SK-N-SH (cell line): ENCODE results near the gene SYT1.

Experiments used
- CTCF ChIP-seq: fragments of 200-600 bp; sonication (generic); IDR thresholded peaks from 2 replicates; pipeline ENCODE4 v1.6.1; 2017; ENCODE audit warnings: antibody characterized with exemption, mild to moderate bottlenecking, moderate library complexity
- POLR2AphosphoS5 ChIP-seq: IDR thresholded peaks from 2 replicates; pipeline ENCODE4 v1.6.1; 2012; ENCODE audit warnings: low read depth, low read length
- RAD21 ChIP-seq: IDR thresholded peaks from 2 replicates; pipeline ENCODE4 v1.6.1; 2012; ENCODE audit warnings: mild to moderate bottlenecking, low read length
- RFX5 ChIP-seq: IDR thresholded peaks from 2 replicates; pipeline ENCODE4 v1.6.1; 2012; ENCODE audit warnings: mild to moderate bottlenecking, improper control_type of control experiment, low read length
- SIN3A ChIP-seq: IDR thresholded peaks from 2 replicates; pipeline ENCODE4 v1.6.1; 2012; ENCODE audit warnings: low read depth, mild to moderate bottlenecking, low read length, moderate library complexity, borderline replicate concordance
- SMC3 ChIP-seq: IDR thresholded peaks from 2 replicates; pipeline ENCODE4 v1.6.1; 2012; ENCODE audit warnings: low read depth, low read length, improper control_type of control experiment
- TF ChIP-seq, protein P1 (sequence below): IDR thresholded peaks from 2 replicates; pipeline ENCODE4 v1.4.0; 2012; ENCODE audit warnings: low read depth, borderline replicate concordance

DNA sequence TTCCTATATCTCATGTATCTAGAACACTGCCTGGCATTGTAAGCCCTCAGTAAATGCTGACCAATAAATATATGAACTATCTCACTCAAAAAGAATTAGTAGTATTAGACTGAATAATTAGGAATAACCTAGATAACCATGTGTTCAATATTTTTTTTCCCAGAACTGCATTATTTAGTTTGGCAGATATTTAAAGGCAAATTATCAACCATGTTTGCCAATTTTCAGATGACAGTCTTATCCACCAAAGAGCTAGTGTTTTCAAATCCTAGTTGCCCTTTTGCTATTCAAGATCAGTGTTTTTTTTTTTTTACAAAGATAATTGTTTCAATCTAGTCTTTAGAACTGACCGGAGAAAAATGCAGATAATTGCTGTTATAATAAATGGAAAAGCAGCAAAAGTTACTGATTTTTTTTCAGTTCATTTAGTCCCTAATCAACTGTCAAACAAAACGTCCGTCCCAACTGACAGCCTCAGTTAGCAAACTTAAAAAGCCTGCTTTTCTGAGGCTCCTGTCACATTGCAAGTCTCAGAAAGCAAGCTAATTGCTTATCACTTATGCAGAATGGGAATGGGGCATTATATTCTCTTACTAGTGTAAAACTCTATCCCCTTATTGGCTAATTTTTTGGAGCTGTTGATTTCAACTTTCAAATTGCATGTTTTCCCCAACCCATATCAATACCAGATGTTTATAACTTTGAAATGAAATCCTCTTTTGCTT lies 623.0 kb downstream of the SYT1 start:
- TF ChIP-seq CTCF (no peak), POLR2AphosphoS5 (no peak), SMC3 (no peak), RFX5 (no peak), RAD21 (no peak), SIN3A (no peak)
- TF ChIP-seq, protein P1, sequence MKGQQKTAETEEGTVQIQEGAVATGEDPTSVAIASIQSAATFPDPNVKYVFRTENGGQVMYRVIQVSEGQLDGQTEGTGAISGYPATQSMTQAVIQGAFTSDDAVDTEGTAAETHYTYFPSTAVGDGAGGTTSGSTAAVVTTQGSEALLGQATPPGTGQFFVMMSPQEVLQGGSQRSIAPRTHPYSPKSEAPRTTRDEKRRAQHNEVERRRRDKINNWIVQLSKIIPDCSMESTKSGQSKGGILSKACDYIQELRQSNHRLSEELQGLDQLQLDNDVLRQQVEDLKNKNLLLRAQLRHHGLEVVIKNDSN = no peak
